GM12878 (cell line): ENCODE measurements around the gene CTRL. TPM values are rescaled to one million over a fixed set of nuclear protein-coding genes. Genes with fewer than 3 reads are reported as not detected.

Source experiments
- ATAC-seq: fragments of 200-7000 bp; cut with Tn5 transposase; 3 replicates; pipeline ENCODE4 v1.9.1; 2020; ENCODE audit warnings: mild to moderate bottlenecking, moderate library complexity
- BruUV-seq: library from RNA; stranded (reverse); fragments of 400-500 nt; replicated peaks from 2 replicates; lab custom pipeline; 2021; lab: Mats Ljungman, UMichigan
- CTCF ChIA-PET: fragments of 300-600 bp; sonication (Branson Sonifier 250); formaldehyde crosslinking; extraction: SDS; loops from one replicate; lab custom pipeline; 2021; ENCODE audit warnings: inconsistent platforms; lab: Yijun Ruan, JAX
- POLR2A ChIA-PET: fragments of 350-600 bp; formaldehyde crosslinking; extraction: SDS; loops from one replicate; lab custom pipeline; 2021; ENCODE audit warnings: inconsistent platforms; lab: Charles Lee
- RAD21 ChIA-PET: fragments of 300-600 bp; sonication (Branson Sonifier 250); formaldehyde crosslinking; loops from one replicate; lab custom pipeline; 2023; ENCODE audit warnings: antibody characterized with exemption; ENCODE audit not compliant: unreplicated experiment; lab: Charles Lee
- SMC1A ChIA-PET: fragments of 300-600 bp; sonication (Branson Sonifier 250); formaldehyde crosslinking; loops from one replicate; lab custom pipeline; 2023; ENCODE audit not compliant: unreplicated experiment, uncharacterized antibody; lab: Charles Lee
- DNase-seq: peaks from one replicate; pipeline ENCODE4 v3.0.0-alpha.2; 2011; ENCODE audit warnings: low read depth, low spot score
- FAIRE-seq: peaks from 3 replicates; lab custom pipeline; 2011; peaks lifted over from hg19 to GRCh38; lab: Jason Lieb, UNC
- H2AFZ ChIP-seq: 2 replicates; pipeline ENCODE4 v1.6.0; 2011; ENCODE audit warnings: low read depth, low read length, control low read depth; ENCODE audit not compliant: control insufficient read depth
- H3K27ac ChIP-seq: 2 replicates; pipeline ENCODE4 v1.5.1; 2011; ENCODE audit warnings: control low read depth; ENCODE audit not compliant: control insufficient read depth, insufficient read depth
- H3K27me3 ChIP-seq, 2 experiments: replicated peaks in 1 of 2; 2 replicates each; pipeline versions ENCODE4 v1.6.0 to v1.6.1; 2011; ENCODE audit warnings: low read length in 1 of 2; ENCODE audit not compliant: control insufficient read depth in 2 of 2, insufficient read depth in 2 of 2
- H3K36me3 ChIP-seq, 2 experiments: 2 replicates each; pipeline ENCODE4 v1.5.1; 2011; ENCODE audit warnings: low read length in 1 of 2; ENCODE audit not compliant: control insufficient read depth in 2 of 2, insufficient read depth in 2 of 2
- H3K4me1 ChIP-seq: 2 replicates; pipeline ENCODE4 v1.6.1; 2011; ENCODE audit warnings: mild to moderate bottlenecking, low read length, moderate library complexity, mixed read lengths; ENCODE audit not compliant: control insufficient read depth, insufficient read depth
- H3K4me2 ChIP-seq: 2 replicates; pipeline ENCODE4 v1.6.0; 2011; ENCODE audit warnings: control low read depth; ENCODE audit not compliant: control insufficient read depth, insufficient read depth
- H3K4me3 ChIP-seq: fragments of 200-600 bp; sonication (generic); 2 replicates; pipeline ENCODE4 v1.5.1; 2016
- H3K79me2 ChIP-seq: 2 replicates; pipeline ENCODE4 v1.6.0; 2011; ENCODE audit warnings: low read length; ENCODE audit not compliant: control insufficient read depth, insufficient read depth
- H3K9ac ChIP-seq: 2 replicates; pipeline ENCODE4 v1.8.0; 2011; ENCODE audit warnings: low read length, control low read depth, mixed read lengths; ENCODE audit not compliant: control insufficient read depth, insufficient read depth
- H3K9me3 ChIP-seq: replicated peaks from 3 replicates; pipeline ENCODE4 v1.5.1; 2011; ENCODE audit warnings: mild to moderate bottlenecking, low read length; ENCODE audit not compliant: control insufficient read depth, insufficient read depth
- H4K20me1 ChIP-seq: 2 replicates; pipeline ENCODE4 v1.6.0; 2011; ENCODE audit not compliant: control insufficient read depth, insufficient read depth
- CBX5 ChIP-seq: sonication (generic); IDR thresholded peaks from 2 replicates; pipeline ENCODE4 v1.6.1; 2016; ENCODE audit warnings: low read depth, moderate library complexity, mild to moderate bottlenecking, inconsistent platforms
- CUX1 ChIP-seq: IDR thresholded peaks from 2 replicates; pipeline ENCODE4 v1.6.1; 2012; ENCODE audit warnings: improper control_type of control experiment, low read depth, low read length; ENCODE audit not compliant: insufficient replicate concordance
- FOS ChIP-seq: IDR thresholded peaks from 3 replicates; pipeline ENCODE4 v1.6.1; 2011; ENCODE audit warnings: borderline replicate concordance; ENCODE audit not compliant: insufficient read length; ENCODE audit errors: extremely low read depth
- SMAD1 ChIP-seq: fragments of 450-650 bp; IDR thresholded peaks from 2 replicates; pipeline ENCODE4 v1.6.1; 2018; ENCODE audit warnings: mild to moderate bottlenecking, low read depth; ENCODE audit not compliant: partially characterized antibody
- WGBS: methylation state at CpG from one replicate; pipeline ENCODE4 v1.1.6; 2016; ENCODE audit warnings: low lambda C conversion rate; ENCODE audit not compliant: insufficient replicate concordance, insufficient coverage; ENCODE audit errors: missing lambda C conversion rate; 5-methylcytosine and 5-hydroxymethylcytosine counted together
- in situ Hi-C: fragments of 300-500 bp; cut with MboI; formaldehyde crosslinking; loops from 9 replicates; pipeline ENCODE4 v1.14.3; 2018; ENCODE audit warnings: mixed read lengths
- intact Hi-C: fragments of 100-400 bp; cut with micrococcal nuclease; formaldehyde crosslinking; loops from one replicate; pipeline ENCODE4 v1.14.2; 2022; ENCODE audit not compliant: unreplicated experiment
- polyA plus RNA-seq, 11 experiments: library from polyadenylated mRNA; depleted of rRNA in 4 of 11; unstranded in 6 of 11; stranded (reverse) in 5 of 11; fragments of >200 nt; fragmentation: Nextera tagmentation in 4 of 11; fragmentation: Illumina TruSeq in 1 of 11; extraction: Ambion mirVana in 4 of 11; extraction: Trizol in 1 of 11; gene quantifications; 1 replicate in 1 of 11; 2 replicates in 10 of 11; pipeline versions ENCODE4 v1.2.1 to v1.2.3, GENCODE V29; 2011 to 2016; ENCODE audit warnings: inconsistent platforms in 2 of 11, missing spikeins in 2 of 11, low read depth in 1 of 11
- total RNA-seq, 4 experiments: library from RNA; depleted of rRNA in 3 of 4; stranded (reverse); fragments of >200 nt in 3 of 4; fragmentation: Illumina TruSeq in 1 of 4; extraction: Trizol in 1 of 4; gene quantifications; 2 replicates each; pipeline versions ENCODE4 v1.2.1 to v1.2.3, GENCODE V29; 2013 to 2021

Gene CTRL
- total and polyA plus RNA-seq, 10 of the 15 experiments (the other 5 are each of a cell fraction or from before 2014, with no cell fraction given), result 1.1 to 4.9 (median 2.6) TPM

GRCh38 chr16:67961551-67961957 is 29.9 kb upstream of the CTRL start (continued):
- no peak for TF ChIP-seq SMAD1

- ATAC-seq, result no peak
- no peak for FAIRE-seq
- POLR2A ChIA-PET, result no interaction called here
- SMC1A ChIA-PET, result no interaction called here
- no peak overlapping the region for H3K9ac ChIP-seq
- no peaks in the 10 kb centered on the region for H3K27me3 ChIP-seq
- TF ChIP-seq FOS (no peak), CBX5 (no peak), CUX1 (no peak)
- no peaks in the 10 kb centered on the region for H3K4me1 ChIP-seq
- H3K27ac ChIP-seq, result no peak overlapping the region
- H3K79me2 ChIP-seq, result no peaks in the 10 kb centered on the region
- DNase-seq, result no peak
- no peak overlapping the region for H3K4me2 ChIP-seq
- in situ Hi-C loops (no loop called here), intact Hi-C loops (no loop called here)
- CTCF ChIA-PET, result interaction anchor here (0.8 kb wide), 2 partner anchors 76 to 81 kb away, joined by 3 read pairs; no protein-coding TSS in a partner anchor
- RAD21 ChIA-PET, result no interaction called here
- H4K20me1 ChIP-seq, result no peaks in the 10 kb centered on the region
- no peaks in the 10 kb centered on the region for H3K9me3 ChIP-seq
- BruUV-seq, result no TSS peak
- no peak overlapping the region for H3K4me3 ChIP-seq
- 78% methylated on average over 11 of the region's 11 CpGs for WGBS
- H3K36me3 ChIP-seq, result peaks cover 5 to 6% of the 10 kb centered on the region in 2 experiments; a peak in 3 of 4 replicates
- H2AFZ ChIP-seq, result no peak overlapping the region
Measured at GRCh38 chr16:67959536-67960329, 28.1 kb upstream of the CTRL start.
